Subcutaneous abdominal adipose tissue (tissue), 5 donors: Measurements from ENCODE around the gene FAM53C.

Source experiments
- H3K27ac ChIP-seq: one replicate; pipeline ENCODE4 v1.7.0; 2013; ENCODE audit warnings: low read depth, mild to moderate bottlenecking, inconsistent platforms, low read length, moderate library complexity
- H3K27me3 ChIP-seq, 5 donors: one replicate each; pipeline ENCODE4 v1.7.0; 2013; ENCODE audit warnings: low read length in 5 of 5, inconsistent platforms in 1 of 5; ENCODE audit not compliant: control insufficient read depth in 5 of 5, insufficient read depth in 4 of 5
- H3K36me3 ChIP-seq, 5 donors: one replicate each; pipeline ENCODE4 v1.7.0; 2013; ENCODE audit warnings: low read length in 5 of 5; ENCODE audit not compliant: control insufficient read depth in 5 of 5, insufficient read depth in 5 of 5
- H3K4me1 ChIP-seq, 5 donors: one replicate each; pipeline ENCODE4 v1.7.0; 2013; ENCODE audit warnings: low read length in 5 of 5, mild to moderate bottlenecking in 3 of 5, moderate library complexity in 1 of 5; ENCODE audit not compliant: control insufficient read depth in 5 of 5, insufficient read depth in 5 of 5
- H3K4me3 ChIP-seq, 5 donors: one replicate each; pipeline ENCODE4 v1.7.0; 2013; ENCODE audit warnings: low read length in 5 of 5, low read depth in 1 of 5
- H3K9ac ChIP-seq, 5 donors: one replicate each; pipeline ENCODE4 v1.7.0; 2013; ENCODE audit warnings: low read length in 5 of 5, mild to moderate bottlenecking in 4 of 5, moderate library complexity in 3 of 5
- H3K9me3 ChIP-seq, 5 donors: one replicate each; pipeline ENCODE4 v1.7.0; 2013; ENCODE audit warnings: low read length in 5 of 5; ENCODE audit not compliant: control insufficient read depth in 5 of 5
- donor health status: healthy.
- donor health status: healthy.
- donor health status: healthy.
- donor health status: healthy.
- donor health status: healthy.

The FAM53C gene

GRCh38 chr5:138350563-138350890 is 12.5 kb downstream of the FAM53C start:
- Histone ChIP-seq H3K27me3 (no peaks in the 10 kb centered on the region), H3K9me3 (peaks cover 0 to 9% (median 6%) of the 10 kb centered on the region in 5 donors), H3K4me1 (peaks cover 3 to 24% (median 19%) of the 10 kb centered on the region in 5 donors), H3K9ac (no peak overlapping the region), H3K4me3 (no peak overlapping the region), H3K36me3 (peaks cover 5 to 36% (median 34%) of the 10 kb centered on the region in 5 donors), H3K27ac (no peak overlapping the region)

GRCh38 chr5:138351056-138351455 is 13.0 kb downstream of the FAM53C start:
- Histone ChIP-seq H3K4me1 (peaks cover 3 to 28% (median 24%) of the 10 kb centered on the region in 5 donors), H3K9ac (no peak overlapping the region), H3K27me3 (no peaks in the 10 kb centered on the region), H3K36me3 (peaks cover under 1 to 31% (median 29%) of the 10 kb centered on the region in 5 donors), H3K9me3 (peaks cover 0 to 9% (median 6%) of the 10 kb centered on the region in 5 donors), H3K4me3 (no peak overlapping the region), H3K27ac (no peak overlapping the region)

- Histone ChIP-seq H3K36me3 (peaks cover 0 to 26% (median 25%) of the 10 kb centered on the region in 5 donors), H3K9me3 (peaks cover 0 to 9% (median 6%) of the 10 kb centered on the region in 5 donors), H3K9ac (no peak overlapping the region), H3K4me3 (no peak overlapping the region), H3K27me3 (no peaks in the 10 kb centered on the region), H3K27ac (no peak overlapping the region), H3K4me1 (peaks cover 3 to 30% (median 27%) of the 10 kb centered on the region in 5 donors)
Measured at GRCh38 chr5:138351517-138351916, 13.5 kb downstream of the FAM53C start.

- Histone ChIP-seq H3K27ac (peak within 1 kb of the TSS; percentile 89), H3K9me3 (peaks cover 0 to 9% (median 6%) of the 10 kb centered on the region in 5 donors), H3K36me3 (peaks cover 0 to 20% (median 18%) of the 10 kb centered on the region in 5 donors), H3K4me1 (peaks cover 3 to 30% (median 27%) of the 10 kb centered on the region in 5 donors), H3K27me3 (no peaks in the 10 kb centered on the region), H3K4me3 (peak within 1 kb of the TSS; percentile 83 to 91 (median 89)), H3K9ac (peak within 1 kb of the TSS; percentile 78 to 95 (median 92))
Measured at GRCh38 chr5:138352071-138352721, 14.1 kb downstream of the FAM53C start, which contains the start of gene KDM3B. TSS of gene KDM3B (plus strand) at chr5:138352685. CDS start at chr5:138352796, 111 bp downstream.

GRCh38 chr5:138352722-138353559 is 14.9 kb downstream of the FAM53C start:
- Histone ChIP-seq H3K9me3 (peaks cover 0 to 9% (median 6%) of the 10 kb centered on the region in 5 donors), H3K36me3 (peaks cover 0 to 12% (median 11%) of the 10 kb centered on the region in 5 donors), H3K4me3 (peak overlapping the region; percentile 83 to 91 (median 89)), H3K27ac (peak overlapping the region; percentile 89), H3K4me1 (peaks cover 3 to 30% (median 27%) of the 10 kb centered on the region in 5 donors), H3K9ac (peak overlapping the region; percentile 78 to 95 (median 92)), H3K27me3 (no peaks in the 10 kb centered on the region)

- peak overlapping the region; percentile 78 to 95 (median 92) for H3K9ac ChIP-seq
Measured at GRCh38 chr5:138353560-138354080, 15.6 kb downstream of the FAM53C start.

GRCh38 chr5:138354387-138354786 is 16.3 kb downstream of the FAM53C start:
- H3K27me3 ChIP-seq = no peaks in the 10 kb centered on the region
- peaks cover 0 to 9% (median 6%) of the 10 kb centered on the region in 5 donors for H3K9me3 ChIP-seq
- H3K27ac ChIP-seq = peak overlapping the region; percentile 89
- peaks cover 0 to 3% (median 0%) of the 10 kb centered on the region in 5 donors for H3K36me3 ChIP-seq
- peaks cover 3 to 30% (median 27%) of the 10 kb centered on the region in 5 donors for H3K4me1 ChIP-seq
- peak overlapping the region; percentile 83 to 91 (median 89) for H3K4me3 ChIP-seq
- H3K9ac ChIP-seq = peak overlapping the region; percentile 78 to 95 (median 92)

More at GRCh38 chr5:138353560-138354080, 15.6 kb downstream of the FAM53C start:
- Histone ChIP-seq H3K27ac (peak overlapping the region; percentile 89), H3K4me3 (peak overlapping the region; percentile 83 to 91 (median 89)), H3K4me1 (peaks cover 3 to 30% (median 27%) of the 10 kb centered on the region in 5 donors), H3K36me3 (peaks cover 0 to 5% (median 4%) of the 10 kb centered on the region in 5 donors), H3K9me3 (peaks cover 0 to 9% (median 6%) of the 10 kb centered on the region in 5 donors), H3K27me3 (no peaks in the 10 kb centered on the region)

GRCh38 chr5:138354926-138355378 is 16.9 kb downstream of the FAM53C start:
- Histone ChIP-seq H3K36me3 (no peaks in the 10 kb centered on the region), H3K27me3 (no peaks in the 10 kb centered on the region), H3K4me3 (peak overlapping the region in 3 of 5 donors; percentile 89 to 91 (median 90)), H3K4me1 (peaks cover 3 to 30% (median 27%) of the 10 kb centered on the region in 5 donors), H3K27ac (peak overlapping the region; percentile 89), H3K9ac (peak overlapping the region in 4 of 5 donors; percentile 7 to 94 (median 85)), H3K9me3 (peaks cover 0 to 9% (median 6%) of the 10 kb centered on the region in 5 donors)

GRCh38 chr5:138359621-138360020 is 21.6 kb downstream of the FAM53C start:
- no peaks in the 10 kb centered on the region for H3K9me3 ChIP-seq
- H3K36me3 ChIP-seq = no peaks in the 10 kb centered on the region
- no peak overlapping the region for H3K27ac ChIP-seq
- no peaks in the 10 kb centered on the region for H3K27me3 ChIP-seq
- no peak overlapping the region for H3K4me3 ChIP-seq
- peaks cover 0 to 19% (median 18%) of the 10 kb centered on the region in 5 donors for H3K4me1 ChIP-seq
- H3K9ac ChIP-seq = peak overlapping the region in 1 of 5 donors; percentile 1
